HL-60/S4 treated with phorbol 12-myristate 13-acetate at 8.2 ng/mL for 4 days and 3 days (cell line): Measurements from ENCODE around the gene RPS10.

Experiments
- in situ Hi-C: fragments of 300-500 bp; cut with MboI; formaldehyde crosslinking; loops from 2 replicates; pipeline ENCODE4 v1.15.0; 2022; ENCODE audit warnings: low sequenced_read_pairs

The RPS10 gene

DNA sequence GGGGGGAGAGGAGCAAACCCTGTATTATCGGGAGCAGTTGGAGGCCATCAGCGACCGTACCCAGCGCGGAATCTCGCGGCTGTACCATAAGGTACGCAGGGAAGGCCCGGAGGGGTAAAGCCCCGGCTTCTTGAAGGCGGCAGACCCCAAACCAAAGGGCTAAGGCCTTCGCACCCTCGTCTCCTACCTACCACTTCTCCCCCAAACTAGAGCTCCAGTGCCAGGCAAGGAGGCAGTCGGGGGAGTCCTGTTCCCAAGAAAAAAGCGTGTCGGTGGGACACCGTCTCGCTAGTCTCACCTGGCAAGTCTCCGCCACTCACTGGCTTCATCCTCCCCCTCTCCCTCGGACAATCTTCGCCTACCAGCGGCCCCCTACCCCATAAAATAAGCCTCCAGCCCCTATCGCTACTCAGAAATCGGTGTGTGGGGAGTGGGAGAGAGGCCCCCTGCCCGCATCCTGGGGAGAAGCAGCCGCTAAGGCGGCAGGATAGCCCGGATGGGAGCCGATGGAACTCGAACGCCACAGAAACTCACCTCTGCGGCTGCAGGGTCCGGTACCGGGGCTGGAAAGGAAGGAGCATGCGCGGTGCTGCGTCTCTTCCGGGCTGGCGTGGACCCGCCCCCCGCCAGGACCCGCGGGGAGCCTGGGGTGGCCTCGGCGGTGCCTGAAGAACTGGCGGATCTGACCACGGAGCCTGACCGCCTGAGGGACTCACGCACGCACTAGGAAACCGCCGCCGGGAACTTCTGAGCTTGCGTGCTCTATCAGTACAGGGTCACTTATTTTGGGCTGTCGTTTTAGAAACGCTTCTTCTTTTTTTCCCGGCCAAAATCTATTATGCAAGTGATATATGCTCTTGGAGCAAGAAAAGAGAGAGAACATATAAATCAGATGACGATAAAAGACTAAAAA, at the start of gene RPS10:
Gene RPS10, minus strand, starts transcription at position 572 of the 913 bp plus-strand sequence. CDS start 848 bp downstream, outside the sequence.
- in situ Hi-C loops = no loop called here

DNA sequence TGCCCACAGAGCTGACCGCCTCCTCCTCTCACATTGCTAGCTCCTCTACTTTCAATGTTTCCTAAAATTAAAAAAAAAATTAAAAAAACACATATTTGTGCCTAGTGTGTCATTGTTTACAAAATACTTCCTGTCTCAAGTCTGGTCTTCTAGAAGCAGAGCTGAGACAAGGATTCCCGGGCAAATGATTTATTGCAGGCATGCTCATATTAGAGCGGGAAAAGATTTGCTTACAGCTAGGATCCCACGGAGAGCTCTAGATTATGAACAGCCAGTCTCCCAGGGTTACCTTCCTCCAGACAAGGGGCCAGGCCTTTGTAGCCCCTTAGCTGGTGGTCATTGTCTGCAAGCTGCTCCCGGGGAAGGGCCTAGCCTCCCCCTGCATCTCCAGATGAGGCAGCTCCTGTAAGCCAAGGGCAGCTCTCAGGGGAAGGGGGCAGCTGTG, 49.4 kb upstream of the RPS10 start:
- in situ Hi-C loops = no loop called here

DNA sequence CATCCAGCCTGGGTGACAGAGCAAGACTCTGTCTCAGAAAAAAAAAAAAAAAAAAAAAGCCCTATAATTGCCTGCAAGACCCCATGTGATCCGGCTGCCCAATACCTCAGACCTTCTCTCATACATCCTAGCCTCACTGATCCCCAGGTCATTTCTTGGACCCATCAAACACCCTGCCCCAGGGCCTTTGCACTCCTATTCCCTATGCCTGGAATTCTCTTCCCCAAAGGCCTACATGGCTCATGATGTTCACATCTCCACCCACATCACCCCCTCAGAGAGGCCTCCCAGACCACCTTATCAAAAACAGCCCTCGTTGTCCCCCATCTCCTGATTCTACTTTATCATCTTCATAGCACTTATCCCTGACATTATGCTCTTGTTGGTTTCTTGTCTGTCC, 48.9 kb upstream of the RPS10 start:
- in situ Hi-C loops = no loop called here

DNA sequence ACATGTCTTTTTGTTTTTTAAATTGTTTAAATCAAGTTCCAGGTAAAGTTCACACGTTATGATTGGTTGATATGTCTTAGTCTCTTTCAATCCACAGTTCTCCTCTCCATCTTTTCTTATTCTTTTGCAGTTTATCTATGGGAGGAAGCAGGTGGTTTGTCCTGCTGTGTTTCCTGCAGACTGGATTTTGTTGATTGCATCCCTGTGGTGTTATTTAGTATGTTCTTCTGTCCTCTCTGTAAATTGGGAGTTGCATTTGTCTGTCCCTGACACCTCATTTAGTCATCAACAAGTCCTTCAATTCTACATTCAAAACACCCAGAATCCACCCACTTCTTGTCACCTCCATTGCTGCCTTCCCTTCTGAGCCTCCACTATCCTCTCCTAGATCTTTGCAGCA, 48.1 kb upstream of the RPS10 start:
- in situ Hi-C loops = no loop called here

DNA sequence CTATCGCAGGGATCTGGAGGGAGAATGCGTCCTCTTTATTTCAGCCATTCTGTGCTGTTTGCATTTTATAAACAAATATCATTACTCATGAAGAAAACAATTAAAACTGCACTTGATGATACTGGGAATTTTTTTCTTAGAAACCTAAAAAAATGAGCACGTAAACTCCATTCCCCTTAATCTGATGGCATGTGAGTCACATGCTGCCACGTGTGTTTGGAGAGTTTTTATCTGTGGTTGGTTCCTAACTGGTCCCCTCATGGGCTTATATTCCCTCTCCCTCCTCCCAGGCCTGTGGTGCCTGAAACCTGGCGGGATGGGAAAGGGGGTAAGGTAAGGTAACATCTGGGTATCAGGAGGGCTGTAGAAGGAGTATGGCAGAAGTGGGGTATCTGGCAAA, 46.6 kb upstream of the RPS10 start:
- in situ Hi-C loops = no loop called here

DNA sequence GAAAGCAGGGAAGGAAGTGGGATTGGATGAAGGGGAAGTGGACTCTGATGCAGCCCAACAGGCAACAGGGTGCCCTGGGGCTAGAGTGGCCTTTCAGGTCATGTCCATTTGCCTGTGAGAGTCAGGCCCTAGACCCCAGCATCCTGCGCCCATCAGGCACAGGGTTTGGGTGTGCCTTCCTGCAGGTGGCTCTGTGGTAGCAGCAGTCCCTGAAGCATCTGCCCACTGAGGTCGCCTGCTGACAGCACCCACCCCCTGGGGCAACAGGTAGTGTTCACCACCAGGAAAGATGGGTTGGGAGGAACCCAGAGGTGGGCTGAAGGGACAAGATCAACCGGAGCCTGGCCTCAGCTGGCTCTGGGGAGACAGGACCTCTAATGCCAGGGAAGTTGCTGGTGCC, 43.6 kb upstream of the RPS10 start:
- in situ Hi-C loops = no loop called here

DNA sequence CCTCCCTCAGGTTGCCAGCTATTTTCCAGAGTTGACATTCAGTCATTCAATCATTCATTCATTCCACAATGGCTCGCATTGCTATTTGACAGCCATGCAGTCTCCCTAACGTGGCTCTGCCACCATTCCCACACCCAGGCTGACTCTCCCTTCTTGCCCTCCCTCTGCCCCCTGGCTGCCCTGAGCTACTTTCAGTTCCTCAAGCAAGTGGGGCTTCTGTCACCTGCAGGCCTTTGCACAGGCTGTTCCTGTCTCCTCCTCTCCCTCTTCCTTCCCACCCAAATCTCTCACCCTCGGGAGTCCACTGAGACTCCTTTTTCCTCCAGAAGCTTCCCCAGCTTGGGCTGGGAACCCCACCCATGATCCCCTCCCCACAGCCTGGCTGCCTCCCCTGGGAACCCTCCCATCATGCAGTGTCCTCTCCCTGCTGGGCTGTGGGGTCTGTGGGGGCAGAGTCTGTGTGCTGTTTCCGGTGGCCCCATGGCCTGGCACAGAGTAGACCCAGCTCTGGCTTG, 42.6 kb upstream of the RPS10 start:
- in situ Hi-C loops = no loop called here

DNA sequence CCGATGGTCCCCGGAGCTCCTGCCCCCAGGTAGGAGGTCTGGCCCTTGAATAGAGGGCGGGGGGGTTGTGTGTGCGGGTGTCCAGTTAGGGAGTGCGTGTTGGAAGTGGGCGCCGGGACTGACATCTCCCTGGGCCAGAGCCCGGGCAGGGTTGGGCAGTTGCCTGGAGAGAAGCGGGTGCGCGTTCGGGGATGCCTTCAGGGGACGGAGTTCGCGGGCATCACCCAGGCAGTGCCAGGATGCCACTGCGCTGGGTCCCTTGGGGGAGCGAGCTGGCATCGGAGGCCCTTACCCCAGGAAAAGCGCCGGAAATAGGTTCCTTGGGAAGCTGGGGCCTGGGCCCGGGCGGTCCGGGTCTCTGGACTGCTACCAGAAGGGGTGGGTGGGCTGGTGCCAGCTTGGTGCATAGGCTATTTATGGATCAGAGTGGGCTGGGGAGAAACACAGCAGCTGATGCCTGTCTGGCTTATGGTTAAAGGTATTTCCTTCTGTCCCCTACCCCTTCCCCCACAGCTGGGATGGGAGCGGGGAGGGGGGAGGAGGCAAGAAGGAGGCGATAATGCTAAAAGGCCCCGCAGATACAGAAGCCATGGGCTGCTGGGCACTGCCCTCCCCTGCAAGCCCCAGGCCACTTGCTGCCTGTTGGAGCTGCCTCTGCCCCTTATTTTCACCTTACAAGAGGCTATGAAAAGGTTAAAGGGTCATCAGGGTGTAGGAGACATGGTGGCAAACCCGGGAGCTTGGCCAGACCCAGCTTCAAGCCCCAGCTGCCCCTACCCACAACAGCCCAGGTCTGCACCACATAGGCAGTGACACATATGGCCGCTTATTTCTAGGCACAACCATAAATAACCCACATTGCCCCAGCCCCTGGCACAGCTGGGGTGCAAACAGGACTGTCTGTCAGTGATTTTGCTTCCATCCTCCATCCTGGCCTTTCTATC, 40.6 kb upstream of the RPS10 start:
- in situ Hi-C loops = no loop called here

DNA sequence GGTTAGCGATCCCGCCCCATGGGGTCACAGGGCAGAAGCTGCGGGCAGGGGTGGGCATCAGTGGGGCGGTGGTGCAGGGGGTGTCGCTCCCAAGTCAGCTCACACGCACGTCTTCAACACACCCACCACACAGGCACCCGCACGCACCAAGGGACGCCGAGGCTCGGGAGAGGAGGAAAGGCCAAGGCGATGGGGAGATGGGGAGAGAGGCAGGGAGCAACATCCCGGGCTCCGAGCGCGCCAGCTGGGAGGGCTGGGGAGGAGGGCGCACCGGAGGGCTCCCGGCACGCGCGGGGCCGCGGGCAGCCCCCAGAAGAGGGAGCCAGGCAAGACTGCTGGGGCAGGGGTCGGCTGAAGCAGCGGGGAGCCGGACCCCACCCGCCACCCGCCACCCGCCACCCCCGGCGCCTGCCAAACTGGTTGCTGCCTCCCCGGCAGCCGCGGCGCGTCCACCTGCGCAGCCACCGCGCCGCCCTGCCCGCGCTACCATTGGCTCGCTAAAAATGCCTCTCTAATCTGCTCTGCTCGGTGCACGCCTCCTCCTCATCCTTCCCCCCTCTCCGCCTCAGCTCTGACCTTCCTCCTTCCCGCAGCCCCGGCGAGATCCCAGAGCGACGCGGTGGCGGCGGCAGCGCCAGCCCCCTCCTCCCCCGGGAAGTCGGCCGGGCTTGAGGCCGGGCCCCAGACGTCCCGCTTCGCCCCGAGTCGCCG, 39.8 kb upstream of the RPS10 start, which contains the start of gene PACSIN1:
Gene PACSIN1, plus strand, starts transcription at position 546 of the 711 bp plus-strand sequence. CDS start 60,230 bp downstream, outside the sequence.
- in situ Hi-C loops = no loop called here

DNA sequence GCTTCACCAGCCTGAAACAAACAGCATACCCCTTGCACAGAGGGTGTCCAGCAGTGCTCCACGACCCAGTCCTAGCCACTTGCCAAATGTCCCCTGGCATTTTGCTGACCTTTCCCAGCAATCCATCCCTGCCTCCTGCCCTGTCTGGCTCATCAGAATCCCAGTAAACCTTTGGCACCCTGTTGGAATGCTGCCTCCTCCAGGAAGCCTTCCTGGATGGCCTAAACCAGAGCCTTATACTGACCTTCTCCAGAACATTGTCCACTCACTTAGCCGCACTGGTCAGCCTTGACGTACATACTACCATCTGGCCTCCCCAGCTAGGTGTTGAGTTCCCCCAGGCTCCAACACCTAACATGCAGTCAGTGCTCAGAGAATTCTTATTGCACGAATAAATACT, 38.0 kb upstream of the RPS10 start:
- in situ Hi-C loops = no loop called here

DNA sequence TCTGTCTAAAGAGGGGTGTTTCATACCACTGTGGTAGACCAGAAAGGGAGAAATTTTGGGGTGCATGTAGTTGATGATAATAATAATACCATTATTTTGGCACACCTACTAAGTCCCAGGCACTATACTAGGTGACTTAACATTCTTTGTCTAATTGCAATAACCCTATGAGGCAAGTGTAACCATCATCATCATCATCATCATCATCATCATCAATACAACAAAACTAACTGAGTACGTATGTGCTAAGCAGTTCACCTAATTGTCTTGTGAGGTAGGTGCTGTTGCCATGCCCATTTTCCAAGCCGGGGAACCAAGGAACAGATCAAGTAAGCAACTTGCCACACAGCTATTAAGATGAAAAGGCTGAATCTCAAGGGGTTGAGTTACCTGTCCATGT, 37.4 kb upstream of the RPS10 start:
- in situ Hi-C loops = no loop called here

DNA sequence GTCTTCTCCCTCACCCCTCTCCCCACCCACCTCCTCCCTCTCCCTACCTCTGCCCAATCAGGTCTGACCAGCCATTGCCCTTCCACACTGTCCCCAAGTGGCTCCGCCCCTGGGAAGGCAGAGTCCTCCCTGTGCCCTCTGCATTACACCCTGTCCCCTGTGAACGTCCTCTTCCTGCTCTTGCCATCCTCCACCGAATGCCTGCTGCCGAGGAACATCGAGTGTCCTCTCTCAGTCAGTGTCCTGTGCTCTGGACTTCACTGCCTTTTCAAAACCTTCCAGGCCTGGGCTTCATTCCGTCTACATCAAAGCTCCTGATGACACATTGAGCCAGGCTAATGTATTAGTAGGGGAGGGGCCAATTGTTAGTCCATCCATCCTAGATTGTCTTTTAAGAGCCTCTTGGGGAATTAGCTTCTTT, 36.7 kb upstream of the RPS10 start:
- in situ Hi-C loops = no loop called here

DNA sequence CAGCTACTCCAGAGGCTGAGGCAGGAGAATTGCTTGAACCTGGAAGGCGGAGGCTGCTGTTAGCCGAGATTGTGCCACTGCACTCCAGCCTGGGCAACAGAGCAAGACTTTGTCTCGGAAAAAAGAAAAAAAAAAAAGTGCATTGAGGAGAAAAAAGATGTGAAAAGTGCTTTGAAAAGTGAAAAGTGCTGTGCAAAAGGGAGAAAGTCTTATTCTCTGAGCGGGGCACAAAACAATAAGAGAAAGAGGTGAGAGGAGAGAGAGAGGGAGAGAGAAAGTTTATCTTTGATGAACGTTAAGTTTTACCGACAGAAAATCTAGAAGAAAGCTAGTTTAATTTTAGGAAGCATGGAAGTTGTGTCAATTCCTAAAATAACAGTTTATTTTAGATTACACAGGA, 36.1 kb upstream of the RPS10 start:
- in situ Hi-C loops = no loop called here

DNA sequence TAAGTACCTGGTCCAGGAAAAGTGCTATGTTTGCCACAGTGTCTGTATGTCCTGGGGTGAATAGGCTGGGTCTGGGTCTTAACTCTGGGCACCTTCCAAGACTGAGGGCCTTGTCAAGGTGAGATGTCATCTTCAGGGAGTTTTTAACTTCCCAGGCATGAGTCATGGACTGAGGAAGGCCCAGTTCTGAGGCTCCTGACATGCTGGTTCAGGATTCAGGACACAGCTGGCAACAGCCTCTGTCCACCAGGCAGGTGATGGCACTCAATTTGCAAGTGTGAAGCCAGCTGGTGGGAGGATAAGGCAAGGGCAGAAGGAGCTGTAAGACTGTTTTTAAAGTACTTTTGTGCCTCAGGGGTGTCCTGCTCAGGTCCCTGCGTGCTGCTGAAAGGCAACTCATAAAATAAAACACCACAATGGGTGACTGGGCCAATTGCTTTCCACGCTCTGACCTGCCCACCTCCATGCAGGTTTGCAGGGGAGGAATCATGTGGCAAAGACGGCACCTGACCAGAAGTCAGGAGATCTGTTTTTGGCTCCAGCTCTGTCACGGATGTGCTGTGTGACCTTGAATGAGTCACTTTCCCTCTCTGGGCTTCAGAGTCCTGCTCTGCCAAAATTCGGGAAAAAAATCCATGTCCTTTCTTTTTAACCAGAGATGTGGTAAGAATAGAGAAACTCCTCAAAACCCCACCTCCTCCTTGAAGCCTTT, 35.1 kb upstream of the RPS10 start:
- in situ Hi-C loops = no loop called here

DNA sequence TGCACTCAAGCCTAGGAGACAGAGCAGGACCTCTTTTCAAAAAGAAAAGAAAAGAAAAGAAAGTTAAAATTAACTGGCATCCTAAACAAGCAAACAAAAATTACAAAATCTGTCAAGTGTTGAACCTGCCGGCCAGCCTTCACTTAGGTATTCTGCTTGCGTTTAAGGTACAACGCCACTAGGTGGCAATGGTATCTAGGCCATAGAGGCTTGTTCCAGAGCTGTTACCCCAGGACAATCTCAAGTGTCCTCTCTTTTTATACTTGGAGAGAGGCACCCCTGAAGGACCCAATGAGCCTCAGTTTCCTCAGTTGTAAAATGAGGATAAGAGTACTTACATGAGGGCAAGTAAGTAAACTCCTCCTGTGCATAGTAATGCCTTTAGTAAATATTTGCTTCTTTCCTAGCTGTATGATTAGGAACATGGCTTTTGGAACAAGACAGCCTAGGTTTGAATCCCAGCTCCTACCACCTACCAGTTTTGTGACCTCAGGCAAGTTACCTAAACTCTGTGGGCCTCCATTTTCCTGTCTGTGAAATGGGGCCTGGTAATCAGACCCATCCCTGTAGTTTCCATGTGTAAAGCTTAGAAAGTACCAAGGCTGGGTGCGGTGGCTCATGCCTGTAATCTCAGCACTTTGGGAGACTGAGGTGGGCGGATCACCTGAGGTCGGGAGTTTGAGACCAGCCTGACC, 34.2 kb upstream of the RPS10 start:
- in situ Hi-C loops = no loop called here

DNA sequence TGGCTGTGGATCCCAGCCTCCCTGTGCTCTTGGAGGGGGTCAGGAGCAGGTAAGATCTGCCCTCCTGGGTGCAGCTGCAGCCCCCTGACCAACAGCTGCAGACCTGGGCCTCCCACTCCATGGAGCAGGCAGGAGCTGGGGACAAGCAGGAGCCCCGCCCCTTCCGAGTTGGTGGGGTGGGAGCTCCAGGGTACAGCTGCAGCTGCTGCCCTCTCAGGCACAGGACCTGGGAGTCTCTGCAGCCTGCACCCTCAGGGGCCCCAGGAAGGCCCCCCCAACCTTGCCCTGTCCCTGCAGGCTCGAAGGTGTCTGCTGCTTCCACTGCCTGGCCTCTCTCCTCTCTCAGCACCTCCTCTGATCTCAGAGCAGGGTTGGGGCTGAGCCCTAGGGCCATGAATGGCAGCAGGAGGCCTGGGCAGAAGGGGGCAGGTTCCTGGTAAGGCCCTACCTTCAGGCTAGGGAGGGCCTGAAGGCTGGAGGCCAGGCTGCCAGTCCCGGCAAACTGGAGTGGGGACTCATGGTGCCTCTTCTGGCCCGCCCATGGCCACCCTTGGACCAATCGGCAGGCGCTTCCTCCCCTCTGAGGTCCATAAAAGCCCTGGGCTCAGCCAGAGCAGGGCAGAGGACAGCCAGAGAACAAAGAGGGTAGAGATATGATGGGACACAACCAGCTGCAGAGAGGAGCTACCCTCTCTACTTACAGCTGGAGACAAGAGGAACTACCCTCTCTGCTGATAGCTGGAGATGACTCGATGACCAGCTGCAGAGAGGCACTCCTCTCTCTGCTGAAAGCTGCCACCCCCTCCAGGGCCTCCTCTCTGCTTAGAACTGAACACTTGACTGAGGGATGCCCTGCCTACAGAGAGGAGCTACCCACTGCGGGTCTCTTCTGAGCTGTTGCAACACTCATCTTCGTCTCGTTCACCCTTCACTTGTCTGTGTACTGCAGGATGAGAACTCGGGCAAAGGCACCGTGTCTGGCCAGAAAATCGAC, 32.2 kb upstream of the RPS10 start:
- in situ Hi-C loops = no loop called here

DNA sequence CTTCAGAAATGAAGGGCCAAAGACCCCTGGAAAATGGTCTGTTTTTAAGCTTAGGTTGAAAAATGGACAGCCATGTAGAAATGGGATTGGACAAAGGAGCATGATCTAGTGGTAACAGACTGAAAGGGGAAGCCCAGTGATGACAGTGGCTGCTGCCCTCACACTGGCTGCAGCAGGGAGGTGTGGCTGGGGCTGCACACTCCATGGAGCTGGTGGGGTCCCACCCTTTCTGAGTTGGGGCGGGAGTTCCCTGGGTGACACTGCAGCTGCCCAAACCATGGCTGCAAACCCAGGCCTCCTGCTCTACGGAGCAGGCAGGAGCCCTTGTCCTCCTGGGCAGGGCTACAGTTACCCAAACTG, 31.5 kb upstream of the RPS10 start:
- in situ Hi-C loops = no loop called here

DNA sequence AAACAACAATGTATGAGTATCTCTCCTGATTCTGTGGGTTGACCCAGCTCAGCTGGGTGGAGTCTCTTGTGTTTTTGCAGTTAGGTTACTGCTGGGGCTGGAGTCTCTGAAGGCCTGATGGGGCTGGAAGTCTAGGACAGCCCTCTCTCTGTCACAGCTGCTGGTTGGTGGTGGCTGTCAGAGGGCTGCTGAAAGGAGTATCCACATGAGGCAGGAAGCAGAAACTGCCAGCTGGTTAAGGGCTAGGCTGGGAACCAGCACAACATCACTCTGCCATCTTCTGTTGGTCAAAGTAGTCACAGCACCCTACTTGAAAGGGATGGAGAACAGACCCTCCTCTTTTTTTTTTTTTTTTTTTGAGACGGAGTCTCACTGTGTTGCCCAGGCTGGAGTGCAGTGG, 30.0 kb upstream of the RPS10 start:
- in situ Hi-C loops = no loop called here
